ENCODE data around the gene BBS7.

BBS7 gene

DNA sequence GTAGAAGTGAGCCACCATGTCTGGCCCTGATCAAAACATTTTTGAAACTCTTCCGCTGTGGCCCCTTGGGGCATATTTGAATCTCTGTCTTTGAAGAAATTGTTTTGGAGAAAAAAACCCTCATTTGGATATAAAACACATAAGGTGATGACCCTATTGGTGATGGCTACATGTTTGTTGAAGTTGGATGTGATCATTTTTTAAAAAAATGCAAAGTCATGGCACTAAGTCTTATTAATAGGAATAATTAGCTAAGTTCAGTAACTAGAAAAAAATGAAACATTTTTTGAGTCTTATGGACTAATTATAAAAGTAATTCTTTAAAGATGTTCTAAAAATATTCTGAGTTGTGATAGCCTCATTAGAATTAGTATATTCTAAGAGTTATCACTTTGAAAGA is 17.9 kb upstream of the BBS7 start:
- Histone ChIP-seq H3K36me3 (no peaks in the 10 kb centered on the region), H3K4me3 (ENCODE audit: low read depth, low read length) (no peak overlapping the region), H3K27ac (no peak overlapping the region), H3K27me3 (ENCODE audit: insufficient read depth, low read depth, severe bottlenecking) (no peaks in the 10 kb centered on the region), H3K9me3 (ENCODE audit: severe bottlenecking) (peaks cover 5% of the 10 kb centered on the region)
- TF ChIP-seq, protein P1, sequence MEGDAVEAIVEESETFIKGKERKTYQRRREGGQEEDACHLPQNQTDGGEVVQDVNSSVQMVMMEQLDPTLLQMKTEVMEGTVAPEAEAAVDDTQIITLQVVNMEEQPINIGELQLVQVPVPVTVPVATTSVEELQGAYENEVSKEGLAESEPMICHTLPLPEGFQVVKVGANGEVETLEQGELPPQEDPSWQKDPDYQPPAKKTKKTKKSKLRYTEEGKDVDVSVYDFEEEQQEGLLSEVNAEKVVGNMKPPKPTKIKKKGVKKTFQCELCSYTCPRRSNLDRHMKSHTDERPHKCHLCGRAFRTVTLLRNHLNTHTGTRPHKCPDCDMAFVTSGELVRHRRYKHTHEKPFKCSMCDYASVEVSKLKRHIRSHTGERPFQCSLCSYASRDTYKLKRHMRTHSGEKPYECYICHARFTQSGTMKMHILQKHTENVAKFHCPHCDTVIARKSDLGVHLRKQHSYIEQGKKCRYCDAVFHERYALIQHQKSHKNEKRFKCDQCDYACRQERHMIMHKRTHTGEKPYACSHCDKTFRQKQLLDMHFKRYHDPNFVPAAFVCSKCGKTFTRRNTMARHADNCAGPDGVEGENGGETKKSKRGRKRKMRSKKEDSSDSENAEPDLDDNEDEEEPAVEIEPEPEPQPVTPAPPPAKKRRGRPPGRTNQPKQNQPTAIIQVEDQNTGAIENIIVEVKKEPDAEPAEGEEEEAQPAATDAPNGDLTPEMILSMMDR (IDR thresholded peaks at IDR 0.05; ENCODE audit: low read depth, low read length) = no peak
- DNase-seq = no peak

DNA sequence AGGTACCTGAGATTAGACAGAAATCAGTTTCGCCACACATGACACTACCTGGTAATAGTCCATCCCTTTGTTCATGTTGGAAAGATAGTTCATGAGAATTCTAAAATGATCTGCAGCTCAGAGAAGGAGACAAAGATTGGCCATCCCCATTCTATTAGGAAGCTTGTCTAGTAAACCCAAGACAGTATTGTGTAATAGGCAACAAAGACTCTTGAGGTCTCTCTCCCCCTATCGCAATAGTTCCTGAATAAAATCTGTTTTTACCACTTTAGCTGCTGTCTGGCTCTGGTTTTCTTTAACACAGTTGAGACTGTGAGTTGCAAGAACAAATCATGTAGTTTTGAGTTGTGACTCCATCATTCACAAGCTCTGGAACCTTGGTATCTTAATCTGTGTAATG is 14.8 kb upstream of the BBS7 start:
- no peak overlapping the region for H3K27ac ChIP-seq

DNA sequence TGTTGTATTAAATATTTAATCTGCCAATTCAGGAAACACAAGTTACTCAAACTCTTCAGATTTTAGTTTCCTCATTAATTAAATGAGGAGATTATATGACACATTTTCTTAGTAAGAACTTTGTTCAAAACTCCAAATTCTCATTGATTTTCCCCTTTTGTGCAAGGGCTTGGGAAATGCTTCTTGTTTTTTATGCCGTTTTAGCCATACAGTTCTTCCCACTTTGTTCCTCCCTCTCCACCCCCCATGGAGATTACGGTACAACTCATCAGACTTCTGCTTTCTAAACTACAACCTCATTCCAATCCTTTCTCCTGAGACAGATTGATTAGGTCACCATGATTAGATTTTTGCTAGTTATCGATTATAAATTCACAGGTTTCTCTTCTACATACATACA is 10.9 kb upstream of the BBS7 start:
- no peaks in the 10 kb centered on the region for H3K27me3 ChIP-seq (ENCODE audit: insufficient read depth, low read depth, severe bottlenecking)
- no peak overlapping the region for H3K4me3 ChIP-seq (ENCODE audit: low read depth, low read length)
- H3K9me3 ChIP-seq (ENCODE audit: severe bottlenecking) = no peaks in the 10 kb centered on the region
- no peaks in the 10 kb centered on the region for H3K36me3 ChIP-seq
- TF ChIP-seq, protein P1 (IDR thresholded peaks at IDR 0.05; ENCODE audit: low read depth, low read length) = no peak
- no peak overlapping the region for H3K27ac ChIP-seq
- no peak for DNase-seq

More for the DNA sequence above, 14.8 kb upstream of the BBS7 start:
- no peak for DNase-seq
- Histone ChIP-seq H3K36me3 (no peaks in the 10 kb centered on the region), H3K27me3 (ENCODE audit: insufficient read depth, low read depth, severe bottlenecking) (no peaks in the 10 kb centered on the region), H3K9me3 (ENCODE audit: severe bottlenecking) (peaks cover 5% of the 10 kb centered on the region), H3K4me3 (ENCODE audit: low read depth, low read length) (no peak overlapping the region)
- TF ChIP-seq, protein P1 (IDR thresholded peaks at IDR 0.05; ENCODE audit: low read depth, low read length) = no peak

- Histone ChIP-seq H3K9me3 (ENCODE audit: severe bottlenecking) (no peaks in the 10 kb centered on the region), H3K36me3 (no peaks in the 10 kb centered on the region), H3K27ac (no peak overlapping the region), H3K27me3 (ENCODE audit: insufficient read depth, low read depth, severe bottlenecking) (no peaks in the 10 kb centered on the region), H3K4me3 (ENCODE audit: low read depth, low read length) (no peak overlapping the region)
- no peak for DNase-seq
- TF ChIP-seq, protein P1 (IDR thresholded peaks at IDR 0.05; ENCODE audit: low read depth, low read length) = no peak
Measured at GRCh38 chr4:121879135-121879534, 8.9 kb upstream of the BBS7 start.

- H3K4me3 ChIP-seq (ENCODE audit: low read depth, low read length) = no peak overlapping the region
- H3K27ac ChIP-seq = no peak overlapping the region
- no peaks in the 10 kb centered on the region for H3K9me3 ChIP-seq (ENCODE audit: severe bottlenecking)
Measured at GRCh38 chr4:121877041-121877773, 6.9 kb upstream of the BBS7 start.

More at GRCh38 chr4:121877041-121877773, 6.9 kb upstream of the BBS7 start:
- H3K36me3 ChIP-seq = no peaks in the 10 kb centered on the region
- DNase-seq = peak; percentile 79
- TF ChIP-seq, protein P1 (IDR thresholded peaks at IDR 0.05; ENCODE audit: low read depth, low read length) = peak; percentile 8; the same call in 1 of the 2 replicates
- no peaks in the 10 kb centered on the region for H3K27me3 ChIP-seq (ENCODE audit: insufficient read depth, low read depth, severe bottlenecking)
